Liver (tissue), 3 donors: ENCODE data around the gene WDFY3.

Source experiments
- GABPA ChIP-seq, 2 donors: IDR thresholded peaks in 1 of 2; conservative IDR thresholded peaks in 1 of 2; 2 replicates each; pipeline ENCODE4 v1.6.1; 2016; ENCODE audit warnings: antibody characterized with exemption in 2 of 2, mild to moderate bottlenecking in 1 of 2, moderate library complexity in 1 of 2
- HNF4A ChIP-seq, 2 donors: conservative IDR thresholded peaks; 2 replicates each; pipeline ENCODE4 v1.6.1; 2016; ENCODE audit warnings: antibody characterized with exemption in 2 of 2, mild to moderate bottlenecking in 2 of 2
- JUND ChIP-seq, 2 donors: IDR thresholded peaks; 2 replicates each; pipeline ENCODE4 v1.6.1; 2016; ENCODE audit warnings: antibody characterized with exemption in 2 of 2
- MAX ChIP-seq: IDR thresholded peaks from 2 replicates; pipeline ENCODE4 v1.6.1; 2016; ENCODE audit warnings: antibody characterized with exemption
- RAD21 ChIP-seq, 2 donors: IDR thresholded peaks; 2 replicates each; pipeline ENCODE4 v1.6.1; 2016; ENCODE audit warnings: antibody characterized with exemption in 2 of 2, mild to moderate bottlenecking in 2 of 2
- REST ChIP-seq: IDR thresholded peaks from 2 replicates; pipeline ENCODE4 v1.6.1; 2016; ENCODE audit warnings: antibody characterized with exemption, mild to moderate bottlenecking
- SP1 ChIP-seq: IDR thresholded peaks from 2 replicates; pipeline ENCODE4 v1.6.1; 2018; ENCODE audit warnings: antibody characterized with exemption, mild to moderate bottlenecking
- TAF1 ChIP-seq: conservative IDR thresholded peaks from 2 replicates; pipeline ENCODE4 v1.6.1; 2016; ENCODE audit warnings: antibody characterized with exemption, mild to moderate bottlenecking
- YY1 ChIP-seq: IDR thresholded peaks from 2 replicates; pipeline ENCODE4 v1.6.1; 2016; ENCODE audit warnings: antibody characterized with exemption, mild to moderate bottlenecking
- TF ChIP-seq, protein P1 (sequence below): fragments of 150-350 bp; IDR thresholded peaks from 2 replicates; pipeline ENCODE4 v1.5.1; 2017; ENCODE audit warnings: improper control_type of control experiment, low read depth, low read length; ENCODE audit not compliant: missing input control
- TF ChIP-seq, protein P2 (sequence below): IDR thresholded peaks from 2 replicates; pipeline ENCODE4 v1.6.1; 2016; ENCODE audit warnings: antibody characterized with exemption
- donor health status: healthy.
- donor health status: healthy.

DNA sequence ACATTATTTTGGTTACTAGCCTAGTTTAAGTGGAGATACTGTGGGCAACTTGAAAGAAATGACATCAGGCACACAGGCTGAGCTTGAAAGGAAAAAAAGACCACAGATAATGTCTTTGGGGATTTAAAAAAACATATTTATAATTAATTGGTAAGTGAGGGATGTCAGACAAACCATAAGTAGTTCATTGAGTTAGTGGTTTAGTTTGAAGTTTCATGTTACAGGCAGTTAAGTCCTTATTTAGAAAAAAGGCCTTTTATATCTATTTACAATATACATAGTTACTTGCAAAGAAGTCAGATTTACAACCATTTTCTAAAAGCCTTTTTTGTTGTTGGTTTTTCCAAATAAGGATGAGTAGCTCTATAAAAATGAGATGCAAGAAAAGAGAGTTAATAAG, 294.3 kb downstream of the WDFY3 start:
- TF ChIP-seq RAD21 (IDR thresholded peaks at IDR 0.05) (no peak), GABPA (IDR thresholded peaks at IDR 0.05 in 1 of 2, conservative IDR thresholded peaks at IDR 0.05 in 1 of 2) (no peak), MAX (no peak), SP1 (no peak), REST (no peak), YY1 (no peak), JUND (IDR thresholded peaks at IDR 0.05) (no peak), HNF4A (conservative IDR thresholded peaks at IDR 0.05) (no peak), TAF1 (no peak)
- TF ChIP-seq, protein P1, sequence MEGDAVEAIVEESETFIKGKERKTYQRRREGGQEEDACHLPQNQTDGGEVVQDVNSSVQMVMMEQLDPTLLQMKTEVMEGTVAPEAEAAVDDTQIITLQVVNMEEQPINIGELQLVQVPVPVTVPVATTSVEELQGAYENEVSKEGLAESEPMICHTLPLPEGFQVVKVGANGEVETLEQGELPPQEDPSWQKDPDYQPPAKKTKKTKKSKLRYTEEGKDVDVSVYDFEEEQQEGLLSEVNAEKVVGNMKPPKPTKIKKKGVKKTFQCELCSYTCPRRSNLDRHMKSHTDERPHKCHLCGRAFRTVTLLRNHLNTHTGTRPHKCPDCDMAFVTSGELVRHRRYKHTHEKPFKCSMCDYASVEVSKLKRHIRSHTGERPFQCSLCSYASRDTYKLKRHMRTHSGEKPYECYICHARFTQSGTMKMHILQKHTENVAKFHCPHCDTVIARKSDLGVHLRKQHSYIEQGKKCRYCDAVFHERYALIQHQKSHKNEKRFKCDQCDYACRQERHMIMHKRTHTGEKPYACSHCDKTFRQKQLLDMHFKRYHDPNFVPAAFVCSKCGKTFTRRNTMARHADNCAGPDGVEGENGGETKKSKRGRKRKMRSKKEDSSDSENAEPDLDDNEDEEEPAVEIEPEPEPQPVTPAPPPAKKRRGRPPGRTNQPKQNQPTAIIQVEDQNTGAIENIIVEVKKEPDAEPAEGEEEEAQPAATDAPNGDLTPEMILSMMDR, result no peak
- TF ChIP-seq, protein P2, sequence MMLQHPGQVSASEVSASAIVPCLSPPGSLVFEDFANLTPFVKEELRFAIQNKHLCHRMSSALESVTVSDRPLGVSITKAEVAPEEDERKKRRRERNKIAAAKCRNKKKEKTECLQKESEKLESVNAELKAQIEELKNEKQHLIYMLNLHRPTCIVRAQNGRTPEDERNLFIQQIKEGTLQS, result no peak
